ENCODE data around the gene TAF1A.

- no peak for TF ChIP-seq POLR2AphosphoS5 (IDR thresholded peaks at IDR 0.05; ENCODE audit: low read depth, low read length)
- no peak for TF ChIP-seq CTCF (IDR thresholded peaks at IDR 0.05 in 2 of 3, conservative IDR thresholded peaks at IDR 0.05 in 1 of 3; ENCODE audit: borderline replicate concordance in 1 of 3, insufficient read depth in 1 of 3, low read depth in 2 of 3, low read length in 2 of 3)
- no peak for TF ChIP-seq JUND (IDR thresholded peaks at IDR 0.05)
- TF ChIP-seq RAD21 (IDR thresholded peaks at IDR 0.05; ENCODE audit: low read depth): no peak
- TF ChIP-seq POLR2A (IDR thresholded peaks at IDR 0.05; ENCODE audit: borderline replicate concordance, extremely low read depth, insufficient read depth, insufficient read length): no peak
- TF ChIP-seq, protein P1, sequence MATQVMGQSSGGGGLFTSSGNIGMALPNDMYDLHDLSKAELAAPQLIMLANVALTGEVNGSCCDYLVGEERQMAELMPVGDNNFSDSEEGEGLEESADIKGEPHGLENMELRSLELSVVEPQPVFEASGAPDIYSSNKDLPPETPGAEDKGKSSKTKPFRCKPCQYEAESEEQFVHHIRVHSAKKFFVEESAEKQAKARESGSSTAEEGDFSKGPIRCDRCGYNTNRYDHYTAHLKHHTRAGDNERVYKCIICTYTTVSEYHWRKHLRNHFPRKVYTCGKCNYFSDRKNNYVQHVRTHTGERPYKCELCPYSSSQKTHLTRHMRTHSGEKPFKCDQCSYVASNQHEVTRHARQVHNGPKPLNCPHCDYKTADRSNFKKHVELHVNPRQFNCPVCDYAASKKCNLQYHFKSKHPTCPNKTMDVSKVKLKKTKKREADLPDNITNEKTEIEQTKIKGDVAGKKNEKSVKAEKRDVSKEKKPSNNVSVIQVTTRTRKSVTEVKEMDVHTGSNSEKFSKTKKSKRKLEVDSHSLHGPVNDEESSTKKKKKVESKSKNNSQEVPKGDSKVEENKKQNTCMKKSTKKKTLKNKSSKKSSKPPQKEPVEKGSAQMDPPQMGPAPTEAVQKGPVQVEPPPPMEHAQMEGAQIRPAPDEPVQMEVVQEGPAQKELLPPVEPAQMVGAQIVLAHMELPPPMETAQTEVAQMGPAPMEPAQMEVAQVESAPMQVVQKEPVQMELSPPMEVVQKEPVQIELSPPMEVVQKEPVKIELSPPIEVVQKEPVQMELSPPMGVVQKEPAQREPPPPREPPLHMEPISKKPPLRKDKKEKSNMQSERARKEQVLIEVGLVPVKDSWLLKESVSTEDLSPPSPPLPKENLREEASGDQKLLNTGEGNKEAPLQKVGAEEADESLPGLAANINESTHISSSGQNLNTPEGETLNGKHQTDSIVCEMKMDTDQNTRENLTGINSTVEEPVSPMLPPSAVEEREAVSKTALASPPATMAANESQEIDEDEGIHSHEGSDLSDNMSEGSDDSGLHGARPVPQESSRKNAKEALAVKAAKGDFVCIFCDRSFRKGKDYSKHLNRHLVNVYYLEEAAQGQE (IDR thresholded peaks at IDR 0.05; ENCODE audit: low read depth): no peak
Measured at GRCh38 chr1:222555992-222556615, 33.6 kb downstream of the TAF1A start.

All from HCT116 (cell line).